ENCODE measurements around the gene EEF1G.
"Not testable (repeated sequence)": the region's sequence is repeated elsewhere in the genome, so short reads cannot be mapped to it uniquely, and the experiment has no call there.

The EEF1G gene

DNA sequence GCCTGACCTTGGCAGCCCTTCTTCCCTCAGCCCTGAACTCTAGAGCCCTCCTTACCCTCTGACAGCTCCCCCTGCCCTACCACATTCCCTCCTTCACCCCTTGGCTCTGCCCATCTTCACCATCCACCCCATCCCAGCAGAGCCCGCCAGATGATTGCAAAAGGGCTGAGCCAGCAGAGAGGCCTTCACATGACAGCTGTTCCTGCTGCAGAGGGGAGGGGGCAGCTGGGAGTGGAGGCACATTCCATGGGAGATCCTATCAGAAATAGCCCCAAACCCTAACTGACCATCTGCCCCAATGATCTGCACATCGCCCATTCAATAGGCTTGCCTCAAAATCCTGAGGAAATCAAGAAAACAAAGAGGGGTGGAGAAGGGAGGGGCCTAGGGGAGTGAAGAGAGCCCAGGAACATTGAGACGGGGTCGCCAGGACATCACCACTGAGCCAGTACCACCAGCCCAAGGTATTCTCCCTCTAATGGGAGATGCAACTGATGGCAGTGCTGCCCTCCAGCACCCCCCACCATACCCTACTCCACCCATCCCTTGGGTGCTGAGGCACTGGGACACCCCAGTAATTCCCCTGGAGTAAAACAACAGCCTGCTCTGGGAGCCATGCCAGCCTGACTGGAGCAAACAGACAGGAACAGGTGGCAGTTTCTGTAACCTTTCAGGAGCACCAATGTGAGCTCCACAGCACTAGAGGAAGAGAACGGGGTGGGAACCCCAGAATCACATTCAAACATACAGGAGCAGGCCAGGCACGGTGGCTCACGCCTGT is 19.1 kb downstream of the EEF1G start:
- ChIA-PET CTCF (interaction anchor here (0.6 to 1.5 kb wide), 3 partner anchors 12 to 130 kb away, joined by 4 to 13 read pairs (median 4); no protein-coding TSS in a partner anchor), POLR2A (interaction anchor here (1.3 to 2.1 kb wide), 2 partner anchors 19 to 20 kb away, joined by 5 to 16 read pairs; partner anchors contain the start of gene EEF1G)
- TF ChIP-seq TARDBP (IDR thresholded peaks at IDR 0.05) (no peak), FOXM1 (IDR thresholded peaks at IDR 0.05; ENCODE audit: borderline replicate concordance) (no peak), SUZ12 (IDR thresholded peaks at IDR 0.05) (no peak), ELF4 (IDR thresholded peaks at IDR 0.05) (no peak), ARNT (IDR thresholded peaks at IDR 0.05) (no peak)
- DNase-seq (ENCODE audit: extremely low spot score), result no peak

- ChIA-PET CTCF (interaction anchor here (0.8 to 1.5 kb wide), 2 partner anchors 11 to 129 kb away, joined by 4 to 13 read pairs; no protein-coding TSS in a partner anchor), POLR2A (interaction anchor here (0.9 to 2.1 kb wide), 5 partner anchors 11 to 160 kb away, joined by 4 to 16 read pairs (median 4); partner anchors contain the start of genes C11orf98, CSKMT, EEF1G and MTA2)
- TF ChIP-seq ARNT (IDR thresholded peaks at IDR 0.05) (no peak), SP1 (IDR thresholded peaks at IDR 0.05) (no peak), FOXK2 (IDR thresholded peaks at IDR 0.05) (no peak), ZNF384 (IDR thresholded peaks at IDR 0.05) (no peak), HDGF (IDR thresholded peaks at IDR 0.05; ENCODE audit: borderline replicate concordance) (no peak), TARDBP (IDR thresholded peaks at IDR 0.05) (no peak), ELF4 (IDR thresholded peaks at IDR 0.05) (no peak), NFRKB (IDR thresholded peaks at IDR 0.05) (no peak)
- no peak for DNase-seq (ENCODE audit: extremely low spot score)
Observed at GRCh38 chr11:62553839-62554361, 19.8 kb downstream of the EEF1G start.

DNA sequence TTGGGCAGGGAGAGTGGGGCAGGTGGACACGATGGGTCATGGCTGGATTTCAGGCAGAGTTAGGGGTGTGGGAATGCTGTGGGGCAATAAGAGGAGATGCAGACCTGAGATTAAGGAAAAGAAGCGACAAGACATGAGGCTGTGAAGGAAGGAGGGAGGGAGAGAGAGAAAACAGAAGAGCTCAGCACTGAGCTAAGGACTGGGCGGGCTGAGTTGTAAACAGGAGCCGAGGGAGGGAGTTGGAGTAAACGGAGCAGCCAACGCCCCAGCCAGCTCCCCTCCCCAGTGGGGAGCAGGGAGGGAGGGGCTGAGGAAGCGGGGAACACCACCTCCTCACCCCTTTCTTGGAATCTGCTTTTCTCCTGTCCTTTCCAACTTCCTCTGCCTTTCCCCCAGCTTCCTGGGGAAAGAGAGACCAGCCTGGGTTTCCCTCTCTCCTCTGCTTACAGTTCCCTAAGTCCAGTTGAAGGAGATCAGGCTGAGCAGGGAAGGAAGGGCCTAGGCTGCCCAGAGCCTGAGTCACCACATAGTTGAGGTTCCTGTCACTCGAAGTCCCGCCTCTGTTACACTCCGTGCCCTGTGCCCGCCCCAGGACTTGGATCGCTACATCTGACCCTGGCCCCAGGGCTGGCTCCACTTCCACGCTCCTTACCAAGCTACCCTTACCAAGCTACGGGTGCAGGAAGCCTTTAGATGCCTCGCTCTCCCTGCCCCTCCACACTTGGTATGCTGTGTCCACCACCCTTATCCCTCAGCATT is 20.4 kb downstream of the EEF1G start:
- DNase-seq (ENCODE audit: extremely low spot score), result no peak
- TF ChIP-seq ELF4 (IDR thresholded peaks at IDR 0.05) (no peak), SUZ12 (IDR thresholded peaks at IDR 0.05) (no peak), HDGF (IDR thresholded peaks at IDR 0.05; ENCODE audit: borderline replicate concordance) (no peak), ZNF384 (IDR thresholded peaks at IDR 0.05) (no peak), L3MBTL2 (conservative IDR thresholded peaks at IDR 0.05) (no peak), NFRKB (IDR thresholded peaks at IDR 0.05) (no peak), PKNOX1 (IDR thresholded peaks at IDR 0.05) (no peak)
- POLR2A ChIA-PET, result interaction anchor here (0.6 to 2.1 kb wide), 10 partner anchors 10 to 200 kb away, joined by 3 to 16 read pairs (median 4); partner anchors contain the start of genes C11orf98, CSKMT, EEF1G and MTA2
- CTCF ChIA-PET, result interaction anchor here (0.5 to 1.7 kb wide), 5 partner anchors 11 to 213 kb away, joined by 3 to 13 read pairs (median 4); no protein-coding TSS in a partner anchor

DNA sequence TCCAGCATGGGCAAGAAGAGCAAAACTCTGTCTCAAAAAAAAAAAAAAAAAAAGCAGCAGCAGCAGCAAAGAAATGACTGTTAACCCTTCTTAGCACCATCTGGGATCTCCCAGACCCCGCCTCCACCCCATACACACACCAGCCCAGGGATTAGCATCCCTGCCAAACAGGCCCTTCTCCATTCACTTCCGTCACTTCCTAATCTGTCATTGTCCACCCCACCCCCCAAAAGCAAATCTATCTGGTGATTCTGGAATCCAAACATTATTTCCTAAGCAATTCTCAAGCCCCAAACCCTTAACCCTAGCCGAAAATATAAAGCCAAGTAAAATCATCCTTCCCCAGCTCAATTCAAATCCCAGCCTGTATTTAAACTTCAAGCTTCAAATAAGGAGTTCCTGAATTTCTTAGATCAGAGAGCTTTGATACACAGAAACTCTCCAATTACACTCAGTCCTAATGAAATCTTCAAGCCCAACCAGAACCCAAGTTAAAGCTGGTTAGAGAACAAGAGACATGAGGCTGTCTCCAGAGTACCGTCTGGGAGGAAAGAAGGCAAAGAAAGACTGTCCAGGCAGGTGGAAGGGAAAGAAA is 21.1 kb downstream of the EEF1G start:
- TF ChIP-seq FOXA1 (IDR thresholded peaks at IDR 0.05) (no peak), FOXK2 (IDR thresholded peaks at IDR 0.05) (no peak), TARDBP (IDR thresholded peaks at IDR 0.05) (no peak), ZNF384 (IDR thresholded peaks at IDR 0.05) (no peak), BHLHE40 (IDR thresholded peaks at IDR 0.05; ENCODE audit: borderline replicate concordance) (no peak), ELF4 (IDR thresholded peaks at IDR 0.05) (no peak), FOXM1 (IDR thresholded peaks at IDR 0.05; ENCODE audit: borderline replicate concordance) (no peak), SUZ12 (IDR thresholded peaks at IDR 0.05) (no peak), ARNT (IDR thresholded peaks at IDR 0.05) (no peak), SP1 (IDR thresholded peaks at IDR 0.05) (no peak), HDGF (IDR thresholded peaks at IDR 0.05; ENCODE audit: borderline replicate concordance) (no peak), PKNOX1 (IDR thresholded peaks at IDR 0.05) (no peak), CTBP1 (IDR thresholded peaks at IDR 0.05; ENCODE audit: borderline replicate concordance) (no peak)
- ChIA-PET POLR2A (interaction anchor here (0.6 to 2.1 kb wide), 8 partner anchors 10 to 201 kb away, joined by 3 to 16 read pairs (median 4); partner anchors contain the start of genes C11orf98, CSKMT, EEF1G and TUT1), CTCF (interaction anchor here (0.8 to 1.7 kb wide), 3 partner anchors 10 to 128 kb away, joined by 3 to 13 read pairs (median 7); no protein-coding TSS in a partner anchor)
- DNase-seq (ENCODE audit: extremely low spot score), result no peak

- CTCF ChIA-PET, result interaction anchor here (1.4 to 1.8 kb wide), 3 partner anchors 8 to 126 kb away, joined by 4 to 6 read pairs (median 4); no protein-coding TSS in a partner anchor
- DNase-seq (ENCODE audit: extremely low spot score); POLR2A ChIA-PET: not testable (repeated sequence)
Observed at GRCh38 chr11:62550478-62550877, 23.2 kb downstream of the EEF1G start.

DNA sequence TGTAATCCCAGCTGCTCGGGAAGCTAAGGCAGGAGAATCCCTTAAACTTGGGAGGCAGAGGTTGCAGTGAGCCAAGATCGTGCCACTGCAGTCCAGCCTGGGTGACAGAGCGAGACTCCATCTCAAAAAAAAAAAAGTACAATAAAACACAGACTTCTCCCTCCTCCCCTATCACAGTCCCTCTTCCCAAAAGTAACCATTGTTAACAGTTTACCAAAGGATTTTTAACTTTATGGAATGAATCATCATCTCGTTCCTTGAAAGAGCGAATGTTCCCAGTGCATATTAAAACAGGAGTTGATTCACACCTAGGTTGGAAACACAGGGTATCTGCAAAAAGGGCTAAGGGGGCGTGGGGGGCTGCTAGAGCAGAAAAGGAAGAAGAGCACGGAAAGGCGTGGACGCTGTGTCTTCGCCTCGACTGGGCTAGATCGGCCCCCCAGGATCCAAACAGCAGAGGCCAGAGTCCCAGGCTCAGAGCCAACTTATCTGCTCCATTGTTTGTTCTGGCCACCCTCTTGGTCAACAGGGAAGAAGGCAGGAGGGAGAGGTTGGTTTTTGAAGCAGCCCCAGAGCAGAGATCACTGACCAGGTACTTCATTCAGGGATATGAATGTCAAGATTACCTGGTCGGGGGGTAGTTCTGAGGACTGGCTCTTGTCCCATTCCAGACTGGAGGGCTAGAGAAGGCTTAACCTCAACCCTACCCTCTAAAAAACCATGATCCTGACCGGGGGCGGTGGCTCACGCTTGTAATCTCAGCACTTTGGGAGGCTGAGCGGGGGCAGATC is 25.0 kb downstream of the EEF1G start:
- no peak for DNase-seq (ENCODE audit: extremely low spot score)
- TF ChIP-seq LEF1 (IDR thresholded peaks at IDR 0.05; ENCODE audit: borderline replicate concordance) (no peak), ARNT (IDR thresholded peaks at IDR 0.05) (no peak), NFRKB (IDR thresholded peaks at IDR 0.05) (no peak), SUZ12 (IDR thresholded peaks at IDR 0.05) (no peak), L3MBTL2 (conservative IDR thresholded peaks at IDR 0.05) (no peak), BHLHE40 (IDR thresholded peaks at IDR 0.05; ENCODE audit: borderline replicate concordance) (no peak), FOXM1 (IDR thresholded peaks at IDR 0.05; ENCODE audit: borderline replicate concordance) (no peak), FOXK2 (IDR thresholded peaks at IDR 0.05) (no peak), SP1 (IDR thresholded peaks at IDR 0.05) (no peak), CTBP1 (IDR thresholded peaks at IDR 0.05; ENCODE audit: borderline replicate concordance) (no peak), HDGF (IDR thresholded peaks at IDR 0.05; ENCODE audit: borderline replicate concordance) (no peak), ZNF384 (IDR thresholded peaks at IDR 0.05) (no peak), FOXA1 (IDR thresholded peaks at IDR 0.05) (no peak), PKNOX1 (IDR thresholded peaks at IDR 0.05) (no peak), TARDBP (IDR thresholded peaks at IDR 0.05) (no peak), ELF4 (IDR thresholded peaks at IDR 0.05) (no peak)
- ChIA-PET CTCF (no interaction called here), POLR2A (no interaction called here)
